GM12872 (cell line): ENCODE data around the gene MSMP.

Experiments
- CTCF ChIP-seq: IDR thresholded peaks from 3 replicates; pipeline ENCODE4 v1.5.1; 2011; ENCODE audit warnings: low read depth, mild to moderate bottlenecking, low read length, moderate library complexity; ENCODE audit not compliant: insufficient read depth

Gene MSMP

GRCh38 chr9:35748858-35749514, 5.1 kb downstream of the MSMP start, which contains the start of the genes GBA2 and RGP1:
GBA2 (minus strand) TSS chr9:35749228; CDS start chr9:35748704, 524 bp downstream.
RGP1 (plus strand) TSS chr9:35749287; CDS start chr9:35749756, 469 bp downstream.
- no peak for TF ChIP-seq CTCF

GRCh38 chr9:35748242-35748857, 5.7 kb downstream of the MSMP start:
- no peak for TF ChIP-seq CTCF

GRCh38 chr9:35746583-35746982, 7.5 kb downstream of the MSMP start:
- TF ChIP-seq CTCF, result no peak

- TF ChIP-seq CTCF, result no peak
These were observed 8.5 kb downstream of the MSMP start for GRCh38 chr9:35745569-35745968.

GRCh38 chr9:35743880-35744518, 10.1 kb downstream of the MSMP start:
- TF ChIP-seq CTCF, result no peak

- TF ChIP-seq CTCF, result no peak
These were observed 10.6 kb downstream of the MSMP start for GRCh38 chr9:35743452-35743851.

- no peak for TF ChIP-seq CTCF
These were observed 12.3 kb downstream of the MSMP start for GRCh38 chr9:35741740-35742139.
